Astrocyte (in vitro differentiated cells and primary cell): ENCODE results near the gene CASK.

ENCODE experiments used
- CTCF ChIP-seq: IDR thresholded peaks from 2 replicates; pipeline ENCODE4 v1.5.1; 2011; ENCODE audit warnings: low read depth, mild to moderate bottlenecking, inconsistent platforms, low read length, moderate library complexity; ENCODE audit not compliant: insufficient read depth
- EZH2 ChIP-seq: IDR thresholded peaks from 2 replicates; pipeline ENCODE4 v1.6.1; 2012; ENCODE audit warnings: mild to moderate bottlenecking, low read length, inconsistent platforms; ENCODE audit not compliant: insufficient read depth

- no peak for TF ChIP-seq CTCF
- no peak for TF ChIP-seq EZH2
Observed at GRCh38 chrX:41530085-41530484, 393.3 kb downstream of the CASK start.
